ENCODE measurements around the gene PEA15. TPM values are rescaled to one million over a fixed set of nuclear protein-coding genes. Genes with fewer than 3 reads are reported as not detected.

Gene PEA15
- polyA plus RNA-seq, 3 donors from 2014 or later: 12.8 to 14.2 (median 13.2) TPM

DNA sequence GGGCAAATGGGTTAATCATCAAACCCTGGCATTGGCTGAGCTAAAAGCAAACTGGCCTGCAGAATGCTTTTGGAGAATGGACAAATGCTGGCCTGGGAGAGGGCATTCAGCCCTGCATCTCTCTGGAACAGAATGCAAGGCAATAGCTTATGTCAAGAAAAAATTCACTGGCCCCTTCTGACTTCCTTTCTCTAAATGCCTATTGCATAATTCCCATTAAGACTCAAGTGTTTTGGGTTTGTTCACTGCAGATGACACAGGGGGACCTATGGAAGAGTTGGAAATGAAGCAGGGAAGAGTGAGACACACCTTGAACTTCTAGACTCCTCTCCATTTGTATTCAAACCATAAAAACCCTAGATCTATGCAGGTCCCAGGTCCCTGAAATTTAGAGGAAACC lies 15.9 kb downstream of the PEA15 start:
- no peaks in the 10 kb centered on the region for H3K9me3 Mint-ChIP-seq
- no peaks in the 10 kb centered on the region for H3K4me1 Mint-ChIP-seq
- DNase-seq: no peak
- H3K27me3 Mint-ChIP-seq (ENCODE audit: low read depth in 3 of 3): peaks cover 0 to 2% (median 0%) of the 10 kb centered on the region in 3 donors
- no peak overlapping the region for H3K27ac Mint-ChIP-seq
- H3K4me3 Mint-ChIP-seq: no peak overlapping the region
- H3K36me3 Mint-ChIP-seq: peaks cover 11 to 55% (median 42%) of the 10 kb centered on the region in 3 donors

DNA sequence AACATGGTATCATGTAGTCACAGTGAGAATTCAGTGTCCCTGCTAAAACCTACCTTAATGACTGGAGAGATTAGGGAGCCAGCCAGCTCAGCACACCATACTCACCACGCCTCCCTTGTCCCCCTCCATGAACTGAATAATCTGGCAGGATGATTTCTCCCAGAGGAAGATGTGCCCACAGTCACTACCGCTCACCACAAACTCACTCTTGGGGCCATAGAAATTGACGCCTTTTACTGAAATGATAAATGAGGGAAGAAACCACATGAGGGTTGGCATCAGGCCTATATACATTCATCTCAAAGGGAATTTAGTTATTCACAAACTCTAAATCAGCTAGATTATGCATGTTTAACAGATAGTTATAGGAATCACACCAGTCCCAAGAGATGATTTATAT lies 17.4 kb downstream of the PEA15 start:
- DNase-seq: no peak
- no peak overlapping the region for H3K27ac Mint-ChIP-seq
- H3K27me3 Mint-ChIP-seq (ENCODE audit: low read depth in 3 of 3): peaks cover 0 to under 1% (median 0%) of the 10 kb centered on the region in 3 donors
- peaks cover 7 to 45% (median 34%) of the 10 kb centered on the region in 3 donors for H3K36me3 Mint-ChIP-seq
- no peaks in the 10 kb centered on the region for H3K4me1 Mint-ChIP-seq
- H3K4me3 Mint-ChIP-seq: no peak overlapping the region
- no peaks in the 10 kb centered on the region for H3K9me3 Mint-ChIP-seq

DNA sequence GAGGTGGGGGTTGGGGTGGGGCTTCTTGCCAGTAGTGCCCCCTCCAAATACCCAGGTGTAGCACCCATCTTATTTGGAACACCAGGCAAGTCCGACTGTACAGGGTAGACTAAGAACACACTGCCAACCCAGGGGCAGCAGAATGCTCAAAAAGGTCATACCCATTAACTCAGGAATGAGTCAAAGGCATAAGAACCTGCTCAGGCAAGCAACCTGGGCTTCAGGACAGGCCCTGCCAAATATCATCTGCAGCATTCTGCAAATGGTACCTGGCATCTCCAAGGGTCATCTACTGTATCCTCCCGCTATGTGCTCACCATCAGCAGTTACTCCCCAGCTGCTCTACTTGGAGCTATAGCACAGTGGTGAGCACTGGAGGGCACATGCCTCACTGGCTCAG lies 19.4 kb downstream of the PEA15 start:
- Mint-ChIP-seq H3K27ac (no peak overlapping the region), H3K36me3 (peaks cover 16 to 52% (median 46%) of the 10 kb centered on the region in 3 donors), H3K4me1 (no peaks in the 10 kb centered on the region), H3K9me3 (no peaks in the 10 kb centered on the region), H3K27me3 (ENCODE audit: low read depth in 3 of 3) (peaks cover 0 to 3% (median 0%) of the 10 kb centered on the region in 3 donors), H3K4me3 (no peak overlapping the region)
- no peak for DNase-seq

DNA sequence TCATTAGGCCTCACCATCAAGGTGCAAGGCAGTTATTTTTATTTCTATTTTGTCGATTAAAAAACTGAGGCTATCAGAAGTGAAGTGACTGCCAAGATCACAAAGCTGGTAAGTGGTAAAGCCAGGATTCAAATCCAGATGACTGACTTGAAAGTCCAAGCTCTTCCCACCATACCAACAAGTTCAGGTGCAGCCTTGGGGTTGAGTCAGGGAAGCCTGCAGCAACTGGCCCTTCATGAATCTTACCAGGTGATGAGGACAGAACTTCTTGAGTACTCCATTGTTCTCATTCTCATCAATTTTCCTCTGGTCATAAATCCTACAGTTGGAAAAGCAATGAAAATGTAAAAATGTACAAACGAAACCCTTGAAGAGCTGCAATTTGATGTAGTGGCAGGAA lies 20.2 kb downstream of the PEA15 start:
- H3K9me3 Mint-ChIP-seq: no peaks in the 10 kb centered on the region
- no peak overlapping the region for H3K4me3 Mint-ChIP-seq
- peaks cover 22 to 53% (median 45%) of the 10 kb centered on the region in 3 donors for H3K36me3 Mint-ChIP-seq
- DNase-seq: no peak
- no peaks in the 10 kb centered on the region for H3K4me1 Mint-ChIP-seq
- no peak overlapping the region for H3K27ac Mint-ChIP-seq
- H3K27me3 Mint-ChIP-seq (ENCODE audit: low read depth in 3 of 3): peaks cover 0 to 3% (median 0%) of the 10 kb centered on the region in 3 donors

DNA sequence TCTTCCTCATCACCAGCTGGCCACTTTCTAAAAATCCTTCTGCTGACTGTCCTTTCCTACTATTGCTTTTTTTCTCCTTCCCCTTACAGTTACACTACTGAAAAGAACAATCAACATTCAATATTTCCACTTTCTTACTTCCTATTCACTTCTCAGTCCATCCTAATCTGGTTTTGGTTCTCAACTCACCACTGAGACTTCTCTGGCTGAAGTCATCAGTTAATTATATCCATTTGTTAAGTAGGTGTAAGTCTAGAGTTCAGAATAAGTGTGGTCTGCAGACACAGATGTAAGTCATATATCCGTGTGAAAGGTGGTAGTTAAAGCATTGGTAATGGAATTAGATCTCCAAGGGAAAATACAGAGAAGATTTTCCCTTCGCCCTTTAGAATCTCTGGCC lies 21.4 kb downstream of the PEA15 start:
- Mint-ChIP-seq H3K36me3 (peaks cover 24 to 56% (median 45%) of the 10 kb centered on the region in 3 donors), H3K4me1 (no peaks in the 10 kb centered on the region), H3K4me3 (no peak overlapping the region), H3K27ac (no peak overlapping the region), H3K9me3 (no peaks in the 10 kb centered on the region), H3K27me3 (ENCODE audit: low read depth in 3 of 3) (peaks cover 0 to 3% (median 0%) of the 10 kb centered on the region in 3 donors)
- DNase-seq: no peak

DNA sequence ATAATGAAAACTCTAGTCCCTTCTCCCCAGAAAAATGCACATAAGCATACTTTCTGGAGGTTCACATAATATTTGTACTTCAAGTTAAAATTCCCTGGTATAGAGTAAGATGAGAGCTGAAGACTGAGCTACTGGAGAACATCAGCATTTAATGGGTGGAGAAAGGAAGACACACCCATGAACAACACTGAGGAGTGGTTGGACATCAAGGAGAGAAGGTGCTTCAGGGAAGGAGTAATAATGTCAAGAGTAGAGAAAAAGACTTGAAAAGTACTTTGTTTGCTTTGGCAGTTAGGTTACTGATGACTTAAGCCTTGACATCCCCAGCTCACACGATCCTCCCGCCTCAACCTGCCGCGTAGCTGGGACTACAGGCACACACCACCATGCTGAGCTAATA lies 21.9 kb downstream of the PEA15 start:
- peaks cover 0 to 3% (median 0%) of the 10 kb centered on the region in 3 donors for H3K27me3 Mint-ChIP-seq (ENCODE audit: low read depth in 3 of 3)
- no peak for DNase-seq
- no peak overlapping the region for H3K27ac Mint-ChIP-seq
- H3K4me1 Mint-ChIP-seq: no peaks in the 10 kb centered on the region
- peaks cover 24 to 52% (median 41%) of the 10 kb centered on the region in 3 donors for H3K36me3 Mint-ChIP-seq
- no peak overlapping the region for H3K4me3 Mint-ChIP-seq
- H3K9me3 Mint-ChIP-seq: no peaks in the 10 kb centered on the region

DNA sequence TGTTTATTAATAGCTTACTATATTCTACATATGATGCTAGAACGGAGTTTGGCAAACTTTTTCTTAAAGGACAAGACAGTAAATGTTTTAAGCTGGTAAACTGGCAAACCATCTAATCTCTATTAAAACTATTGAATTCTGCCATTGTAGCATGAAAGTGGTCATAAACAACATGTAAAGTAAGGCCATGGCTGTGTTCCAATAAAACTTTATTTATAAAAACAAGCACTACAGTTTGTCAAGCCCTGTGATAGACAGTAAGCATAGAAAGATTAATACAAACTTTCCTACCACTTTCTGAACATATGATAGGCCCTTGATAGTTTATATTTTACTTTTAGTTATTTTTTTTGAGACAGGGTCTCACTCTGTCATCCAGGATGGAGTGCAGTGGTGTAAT lies 22.4 kb downstream of the PEA15 start:
- H3K9me3 Mint-ChIP-seq: no peaks in the 10 kb centered on the region
- peaks cover 0 to 3% (median 0%) of the 10 kb centered on the region in 3 donors for H3K27me3 Mint-ChIP-seq (ENCODE audit: low read depth in 3 of 3)
- H3K4me1 Mint-ChIP-seq: no peaks in the 10 kb centered on the region
- no peak overlapping the region for H3K27ac Mint-ChIP-seq
- H3K36me3 Mint-ChIP-seq: peaks cover 24 to 49% (median 36%) of the 10 kb centered on the region in 3 donors
- no peak for DNase-seq
- no peak overlapping the region for H3K4me3 Mint-ChIP-seq

DNA sequence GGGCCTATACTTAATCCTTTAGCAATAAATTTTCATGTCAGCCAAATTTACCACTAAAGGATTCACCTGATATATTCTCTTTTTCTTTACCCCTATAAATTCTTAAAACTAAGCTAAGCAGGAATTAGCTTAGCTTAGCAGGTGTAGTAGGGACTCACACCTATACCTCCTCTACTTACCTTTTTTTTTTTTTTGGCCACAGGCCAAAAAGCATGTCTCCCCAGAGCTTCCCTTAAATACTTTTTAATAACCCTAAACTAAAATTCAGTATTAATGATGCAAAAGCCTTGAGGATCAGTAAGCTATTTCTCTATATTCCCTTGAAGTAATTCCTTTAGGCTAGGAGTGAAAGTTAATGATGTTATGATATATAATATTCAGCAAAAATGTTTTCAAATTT lies 23.2 kb downstream of the PEA15 start:
- H3K4me3 Mint-ChIP-seq: no peak overlapping the region
- peaks cover 24 to 47% (median 27%) of the 10 kb centered on the region in 3 donors for H3K36me3 Mint-ChIP-seq
- H3K4me1 Mint-ChIP-seq: peaks cover 0 to under 1% of the 10 kb centered on the region in 2 donors
- no peak overlapping the region for H3K27ac Mint-ChIP-seq
- DNase-seq: no peak
- H3K9me3 Mint-ChIP-seq: no peaks in the 10 kb centered on the region
- H3K27me3 Mint-ChIP-seq (ENCODE audit: low read depth in 3 of 3): peaks cover 0 to 3% (median 0%) of the 10 kb centered on the region in 3 donors

DNA sequence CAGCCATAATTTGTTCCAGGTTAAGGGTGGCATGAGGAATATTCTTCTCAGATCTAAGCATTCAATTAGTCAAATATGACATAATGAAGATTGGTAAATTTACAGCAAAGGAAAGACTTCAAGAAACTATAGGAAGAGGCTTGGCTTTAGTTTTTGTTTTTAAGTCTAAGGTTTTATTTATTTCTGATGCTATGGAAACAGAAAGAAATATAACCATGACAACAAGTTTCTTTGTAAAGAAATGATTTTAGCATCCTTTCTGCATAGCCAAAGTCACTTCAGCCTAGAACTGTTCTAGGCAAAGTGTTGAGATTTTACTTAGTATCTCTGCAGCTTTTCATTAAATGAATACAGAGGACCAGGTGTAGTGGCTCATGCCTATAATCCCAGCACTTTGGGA lies 27.7 kb downstream of the PEA15 start:
- Mint-ChIP-seq H3K4me3 (no peak overlapping the region), H3K27ac (peak overlapping the region in 2 of 6 donors; percentile 65 to 77), H3K36me3 (peaks cover 26 to 58% (median 34%) of the 10 kb centered on the region in 3 donors), H3K27me3 (ENCODE audit: low read depth in 3 of 3) (peaks cover 0 to 3% (median 0%) of the 10 kb centered on the region in 3 donors), H3K4me1 (peaks cover 1 to 6% of the 10 kb centered on the region in 2 donors), H3K9me3 (no peaks in the 10 kb centered on the region)
- no peak for DNase-seq

DNA sequence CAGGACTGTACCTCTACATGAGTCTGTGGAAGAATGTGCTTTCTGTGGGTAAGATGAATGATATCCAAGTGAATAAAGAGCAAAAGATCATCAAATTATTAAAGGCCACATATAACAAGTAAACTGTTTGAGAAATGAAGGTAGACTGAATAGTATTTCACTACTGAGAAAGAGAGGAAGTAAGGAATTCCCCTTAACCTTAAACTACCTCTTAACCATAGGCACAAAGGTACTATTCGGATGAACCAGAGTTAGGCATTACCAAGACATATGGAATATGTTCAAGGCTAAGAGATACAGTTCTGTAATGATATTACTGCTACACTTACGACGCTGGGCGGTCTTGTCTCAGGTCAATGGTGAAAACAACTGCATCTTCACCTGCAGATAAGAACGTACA lies 31.6 kb downstream of the PEA15 start:
- no peaks in the 10 kb centered on the region for H3K27me3 Mint-ChIP-seq (ENCODE audit: low read depth in 3 of 3)
- peaks cover 16 to 60% (median 45%) of the 10 kb centered on the region in 3 donors for H3K36me3 Mint-ChIP-seq
- H3K4me1 Mint-ChIP-seq: peaks cover 1 to 6% of the 10 kb centered on the region in 2 donors
- no peaks in the 10 kb centered on the region for H3K9me3 Mint-ChIP-seq
- no peak overlapping the region for H3K27ac Mint-ChIP-seq
- H3K4me3 Mint-ChIP-seq: no peak overlapping the region
- DNase-seq: no peak

DNA sequence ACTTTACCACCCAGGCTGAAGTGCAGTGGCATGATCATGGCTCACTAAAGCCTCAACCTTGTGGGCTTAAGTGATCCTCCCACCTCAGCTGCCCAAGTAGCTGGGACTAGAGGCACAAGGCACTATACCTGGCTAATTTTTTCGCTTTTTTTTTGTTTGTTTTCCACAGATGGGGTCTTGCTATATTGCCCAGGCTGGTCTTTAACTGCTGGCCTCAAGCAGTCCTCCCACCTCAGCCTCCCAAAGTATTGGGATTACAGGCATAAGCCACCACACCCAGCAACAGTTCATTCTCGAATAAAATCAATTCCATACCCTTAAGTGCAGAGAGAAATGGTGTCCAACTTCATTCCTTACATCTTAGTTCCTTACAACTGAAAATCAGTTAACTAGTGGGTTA lies 32.4 kb downstream of the PEA15 start:
- H3K9me3 Mint-ChIP-seq: no peaks in the 10 kb centered on the region

DNA sequence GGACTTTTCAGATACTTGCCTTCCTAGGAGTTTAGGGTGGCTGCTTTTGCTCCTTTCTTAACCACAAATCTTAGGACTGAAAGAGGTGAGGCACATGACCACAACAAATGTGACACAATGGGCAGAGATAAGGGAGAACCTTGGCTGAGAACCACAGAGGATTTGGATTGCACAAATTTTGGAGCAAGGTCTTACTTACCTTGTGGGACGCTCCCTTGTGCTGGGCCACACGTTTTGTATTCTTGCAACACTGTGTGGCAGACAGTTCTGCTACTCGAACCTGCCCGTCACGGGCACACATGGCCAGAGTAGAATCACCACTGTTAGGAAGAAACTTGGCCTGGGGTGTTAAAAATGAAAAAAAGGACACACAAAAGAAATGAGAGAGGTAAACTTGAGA lies 33.2 kb downstream of the PEA15 start:
- DNase-seq: no peak
- H3K27ac Mint-ChIP-seq: no peak overlapping the region
- peaks cover 16 to 63% (median 49%) of the 10 kb centered on the region in 3 donors for H3K36me3 Mint-ChIP-seq
- H3K4me1 Mint-ChIP-seq: peaks cover under 1 to 11% of the 10 kb centered on the region in 2 donors
- no peaks in the 10 kb centered on the region for H3K9me3 Mint-ChIP-seq
- no peaks in the 10 kb centered on the region for H3K27me3 Mint-ChIP-seq (ENCODE audit: low read depth in 3 of 3)
- H3K4me3 Mint-ChIP-seq: no peak overlapping the region

More for the DNA sequence above, 32.4 kb downstream of the PEA15 start:
- DNase-seq: no peak
- Mint-ChIP-seq H3K4me1 (peaks cover 1 to 8% of the 10 kb centered on the region in 2 donors), H3K36me3 (peaks cover 16 to 64% (median 45%) of the 10 kb centered on the region in 3 donors), H3K27ac (peak overlapping the region in 1 of 6 donors; percentile 28), H3K27me3 (ENCODE audit: low read depth in 3 of 3) (no peaks in the 10 kb centered on the region), H3K4me3 (no peak overlapping the region)

DNA sequence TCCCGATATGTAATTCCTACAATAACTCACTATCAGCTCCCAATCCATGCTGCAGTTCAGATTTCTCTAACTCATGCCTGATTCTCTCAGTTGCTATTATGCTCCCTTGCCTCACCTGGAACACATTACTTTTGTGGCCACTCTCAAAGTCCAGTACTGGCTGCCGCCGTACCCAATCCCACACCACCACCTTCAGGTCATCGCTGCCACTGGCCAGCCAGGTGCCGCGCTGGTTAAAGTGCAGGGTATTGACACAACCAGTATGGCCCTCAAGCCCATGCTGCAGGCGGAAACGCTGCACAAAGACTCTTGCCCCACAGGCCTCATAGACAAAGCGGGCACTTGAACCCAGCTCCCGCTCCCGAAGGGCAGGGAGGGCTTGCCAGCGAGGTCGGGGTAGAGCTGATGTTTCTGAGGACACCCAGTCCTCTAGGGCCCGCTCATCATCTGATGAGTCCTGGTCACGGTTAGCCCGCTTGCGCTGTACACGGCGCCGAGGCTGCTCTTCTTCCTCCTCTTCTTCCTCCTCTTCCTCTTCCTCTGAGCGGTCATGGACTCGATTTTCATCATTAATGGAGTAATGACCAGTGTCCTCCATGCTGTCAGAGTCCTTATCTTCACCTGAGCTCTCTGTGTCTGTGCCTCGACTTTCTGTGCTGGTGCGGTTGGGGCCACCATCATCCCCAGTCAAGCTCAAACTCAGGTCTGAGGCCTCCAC lies 34.6 kb downstream of the PEA15 start:
- Mint-ChIP-seq H3K4me3 (no peak overlapping the region), H3K27me3 (ENCODE audit: low read depth in 3 of 3) (no peaks in the 10 kb centered on the region), H3K36me3 (peaks cover 14 to 59% (median 49%) of the 10 kb centered on the region in 3 donors), H3K4me1 (peaks cover 1 to 6% of the 10 kb centered on the region in 2 donors), H3K9me3 (no peaks in the 10 kb centered on the region), H3K27ac (peak overlapping the region in 1 of 6 donors; percentile 67)
- DNase-seq: no peak

DNA sequence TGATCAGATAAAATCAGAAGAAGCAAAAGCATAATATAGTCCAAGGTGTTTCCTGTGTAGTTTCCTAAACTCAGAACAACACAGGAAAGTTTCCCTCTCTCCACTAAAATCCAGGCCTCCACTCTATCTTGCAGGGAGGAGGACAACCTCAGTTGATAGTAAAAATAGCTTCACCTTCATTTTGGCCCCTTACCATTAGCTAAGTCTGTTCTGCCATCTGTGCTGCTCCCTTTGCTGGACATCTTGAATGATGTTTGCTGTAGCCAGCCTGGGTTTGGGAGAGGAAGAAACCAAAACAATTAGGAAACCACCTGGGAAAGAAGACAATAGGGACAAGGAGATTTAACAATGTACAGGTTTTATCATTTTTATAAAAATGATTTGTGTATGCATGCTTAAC lies 38.6 kb downstream of the PEA15 start:
- Mint-ChIP-seq H3K27me3 (ENCODE audit: low read depth in 3 of 3) (no peaks in the 10 kb centered on the region), H3K27ac (peak overlapping the region in 3 of 6 donors; percentile 18 to 58 (median 21)), H3K36me3 (peaks cover 6 to 39% (median 28%) of the 10 kb centered on the region in 3 donors), H3K9me3 (no peaks in the 10 kb centered on the region), H3K4me1 (peaks cover 7 to 15% of the 10 kb centered on the region in 2 donors), H3K4me3 (no peak overlapping the region)
- DNase-seq: no peak
